ENCODE measurements around the gene DNAH14.

DNAH14 gene

GRCh38 chr1:225446981-225447615 lies 517.6 kb downstream of the DNAH14 start:
- no peak for FAIRE-seq
- no peak for DNase-seq (ENCODE audit: low spot score)

- DNase-seq (ENCODE audit: low spot score) (no peak), FAIRE-seq (no peak)
These were observed 518.2 kb downstream of the DNAH14 start for GRCh38 chr1:225447650-225448089.

- FAIRE-seq, result no peak
- DNase-seq (ENCODE audit: low spot score), result no peak
These were observed 518.8 kb downstream of the DNAH14 start for GRCh38 chr1:225448146-225448805.
